WTC11 (cell line): Measurements from ENCODE around the gene ARF6. TPM values are rescaled to one million over a fixed set of nuclear protein-coding genes. Genes with fewer than 3 reads are reported as not detected.

Experiments used
- ATAC-seq: fragments of 200-7000 bp; cut with Tn5 transposase; 2 replicates; pipeline ENCODE4 v1.10.0; 2021; ENCODE audit warnings: mild to moderate bottlenecking, moderate library complexity
- CTCF ChIA-PET: fragments of 300-600 bp; sonication (Branson Sonifier 250); formaldehyde crosslinking; loops from one replicate; lab custom pipeline; 2021; ENCODE audit warnings: antibody characterized with exemption; lab: Charles Lee
- POLR2A ChIA-PET: fragments of 350-600 bp; sonication (Branson Sonifier 250); formaldehyde crosslinking; loops from one replicate; lab custom pipeline; 2021; ENCODE audit warnings: antibody characterized with exemption; lab: Charles Lee
- DNase-seq: peaks from one replicate; pipeline ENCODE4 v3.0.0; 2021; ENCODE audit warnings: low spot score
- H3K27ac Mint-ChIP-seq: 2 replicates; pipeline ENCODE4 v1.8.0; 2021; ENCODE audit warnings: mixed read lengths
- H3K27me3 Mint-ChIP-seq: 2 replicates; pipeline ENCODE4 v1.8.0; 2021; ENCODE audit warnings: low read depth, mild to moderate bottlenecking, moderate library complexity, mixed read lengths
- H3K36me3 Mint-ChIP-seq: 2 replicates; pipeline ENCODE4 v1.8.0; 2021; ENCODE audit warnings: mixed read lengths
- H3K4me1 Mint-ChIP-seq: 2 replicates; pipeline ENCODE4 v1.8.0; 2022; ENCODE audit warnings: mixed read lengths
- H3K4me3 Mint-ChIP-seq: 2 replicates; pipeline ENCODE4 v1.8.0; 2021; ENCODE audit warnings: mild to moderate bottlenecking, moderate library complexity, mixed read lengths
- H3K9me3 Mint-ChIP-seq: 2 replicates; pipeline ENCODE4 v1.8.0; 2021; ENCODE audit warnings: mixed read lengths
- ATF1 ChIP-seq: sonication (generic); formaldehyde crosslinking; IDR thresholded peaks from 2 replicates; pipeline ENCODE4 v1.8.1; 2023; ENCODE audit warnings: mild to moderate bottlenecking, moderate library complexity, missing genetic modification reagents
- IRF2 ChIP-seq: sonication (generic); formaldehyde crosslinking; IDR thresholded peaks from 2 replicates; pipeline ENCODE4 v1.8.0; 2022; ENCODE audit warnings: low read depth, missing genetic modification reagents, borderline replicate concordance
- MLX ChIP-seq: sonication (generic); formaldehyde crosslinking; IDR thresholded peaks from 2 replicates; pipeline ENCODE4 v1.8.1; 2023; ENCODE audit warnings: mild to moderate bottlenecking, missing genetic modification reagents, moderate library complexity
- NFATC4 ChIP-seq: fragments of 250-450 bp; sonication (Bioruptor Pico); IDR thresholded peaks from 2 replicates; pipeline ENCODE4 v1.9.0; 2021; ENCODE audit warnings: mild to moderate bottlenecking
- NFE2L1 ChIP-seq: sonication (generic); formaldehyde crosslinking; IDR thresholded peaks from 2 replicates; pipeline ENCODE4 v1.8.1; 2023; ENCODE audit warnings: missing genetic modification reagents
- NR1H2 ChIP-seq: sonication (generic); formaldehyde crosslinking; IDR thresholded peaks from 2 replicates; pipeline ENCODE4 v1.9.0; 2021; ENCODE audit warnings: mild to moderate bottlenecking, moderate library complexity, missing genetic modification reagents
- TCF7 ChIP-seq: sonication (generic); formaldehyde crosslinking; IDR thresholded peaks from 2 replicates; pipeline ENCODE4 v1.8.0; 2022; ENCODE audit warnings: mild to moderate bottlenecking, low read depth, missing genetic modification reagents, moderate library complexity
- TP53 ChIP-seq: sonication (generic); formaldehyde crosslinking; IDR thresholded peaks from 2 replicates; pipeline ENCODE4 v1.8.1; 2023; ENCODE audit warnings: mild to moderate bottlenecking, missing genetic modification reagents
- total RNA-seq: library from RNA; stranded (reverse); gene quantifications from 3 replicates; pipeline ENCODE4 v1.2.3, GENCODE V29; 2021
- TF ChIP-seq, protein P1 (sequence below): sonication (generic); formaldehyde crosslinking; IDR thresholded peaks from 2 replicates; pipeline ENCODE4 v1.8.1; 2023; ENCODE audit warnings: mild to moderate bottlenecking, moderate library complexity, missing genetic modification reagents
- TF ChIP-seq, protein P2 (sequence below): sonication (generic); formaldehyde crosslinking; IDR thresholded peaks from 2 replicates; pipeline ENCODE4 v1.8.1; 2022; ENCODE audit warnings: missing genetic modification reagents, borderline replicate concordance
- TF ChIP-seq, protein P3 (sequence below): sonication (generic); formaldehyde crosslinking; IDR thresholded peaks from 2 replicates; pipeline ENCODE4 v1.8.1; 2022; ENCODE audit warnings: mild to moderate bottlenecking, moderate library complexity, missing genetic modification reagents
- TF ChIP-seq, protein P4 (sequence below): fragments of 250-450 bp; sonication (Bioruptor Pico); conservative IDR thresholded peaks from 2 replicates; pipeline ENCODE4 v1.9.0; 2021; ENCODE audit warnings: mild to moderate bottlenecking
- TF ChIP-seq, protein P5 (sequence below): sonication (generic); formaldehyde crosslinking; IDR thresholded peaks from 2 replicates; pipeline ENCODE4 v1.8.0; 2023; ENCODE audit warnings: mild to moderate bottlenecking, missing genetic modification reagents
- TF ChIP-seq, protein P6 (sequence below): fragments of 200-600 bp; IDR thresholded peaks from 2 replicates; pipeline ENCODE4 v1.8.0; 2022; ENCODE audit warnings: antibody characterized with exemption

ARF6 gene
- total RNA-seq, 1 experiment from 2014 or later, result 55.9 TPM

GRCh38 chr14:49863487-49864281 lies 29.2 kb upstream of the ARF6 start (continued):
- TF ChIP-seq, protein P1, sequence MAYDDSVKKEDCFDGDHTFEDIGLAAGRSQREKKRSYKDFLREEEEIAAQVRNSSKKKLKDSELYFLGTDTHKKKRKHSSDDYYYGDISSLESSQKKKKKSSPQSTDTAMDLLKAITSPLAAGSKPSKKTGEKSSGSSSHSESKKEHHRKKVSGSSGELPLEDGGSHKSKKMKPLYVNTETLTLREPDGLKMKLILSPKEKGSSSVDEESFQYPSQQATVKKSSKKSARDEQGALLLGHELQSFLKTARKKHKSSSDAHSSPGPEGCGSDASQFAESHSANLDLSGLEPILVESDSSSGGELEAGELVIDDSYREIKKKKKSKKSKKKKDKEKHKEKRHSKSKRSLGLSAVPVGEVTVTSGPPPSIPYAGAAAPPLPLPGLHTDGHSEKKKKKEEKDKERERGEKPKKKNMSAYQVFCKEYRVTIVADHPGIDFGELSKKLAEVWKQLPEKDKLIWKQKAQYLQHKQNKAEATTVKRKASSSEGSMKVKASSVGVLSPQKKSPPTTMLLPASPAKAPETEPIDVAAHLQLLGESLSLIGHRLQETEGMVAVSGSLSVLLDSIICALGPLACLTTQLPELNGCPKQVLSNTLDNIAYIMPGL (CRISPR knock-in tag), result no peak
- TF ChIP-seq, protein P2, sequence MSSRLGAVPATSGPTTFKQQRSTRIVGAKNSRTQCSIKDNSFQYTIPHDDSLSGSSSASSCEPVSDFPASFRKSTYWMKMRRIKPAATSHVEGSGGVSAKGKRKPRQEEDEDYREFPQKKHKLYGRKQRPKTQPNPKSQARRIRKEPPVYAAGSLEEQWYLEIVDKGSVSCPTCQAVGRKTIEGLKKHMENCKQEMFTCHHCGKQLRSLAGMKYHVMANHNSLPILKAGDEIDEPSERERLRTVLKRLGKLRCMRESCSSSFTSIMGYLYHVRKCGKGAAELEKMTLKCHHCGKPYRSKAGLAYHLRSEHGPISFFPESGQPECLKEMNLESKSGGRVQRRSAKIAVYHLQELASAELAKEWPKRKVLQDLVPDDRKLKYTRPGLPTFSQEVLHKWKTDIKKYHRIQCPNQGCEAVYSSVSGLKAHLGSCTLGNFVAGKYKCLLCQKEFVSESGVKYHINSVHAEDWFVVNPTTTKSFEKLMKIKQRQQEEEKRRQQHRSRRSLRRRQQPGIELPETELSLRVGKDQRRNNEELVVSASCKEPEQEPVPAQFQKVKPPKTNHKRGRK (CRISPR knock-in tag), result no peak
- TF ChIP-seq NFATC4 (CRISPR knock-in tag) (no peak), NR1H2 (CRISPR knock-in tag) (no peak), MLX (CRISPR knock-in tag) (no peak)
- TF ChIP-seq, protein P3, sequence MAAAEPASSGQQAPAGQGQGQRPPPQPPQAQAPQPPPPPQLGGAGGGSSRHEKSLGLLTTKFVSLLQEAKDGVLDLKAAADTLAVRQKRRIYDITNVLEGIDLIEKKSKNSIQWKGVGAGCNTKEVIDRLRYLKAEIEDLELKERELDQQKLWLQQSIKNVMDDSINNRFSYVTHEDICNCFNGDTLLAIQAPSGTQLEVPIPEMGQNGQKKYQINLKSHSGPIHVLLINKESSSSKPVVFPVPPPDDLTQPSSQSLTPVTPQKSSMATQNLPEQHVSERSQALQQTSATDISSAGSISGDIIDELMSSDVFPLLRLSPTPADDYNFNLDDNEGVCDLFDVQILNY (CRISPR knock-in tag), result no peak
- TF ChIP-seq, all 79 proteins: peak for 0

- CTCF ChIA-PET, result interaction anchor here (0.5 to 5.5 kb wide), 10 partner anchors 11 to 269 kb away, joined by 3 to 47 read pairs (median 3); partner anchors contain the start of gene NEMF
- TF ChIP-seq TP53 (CRISPR knock-in tag), result no peak
- TF ChIP-seq, protein P4, sequence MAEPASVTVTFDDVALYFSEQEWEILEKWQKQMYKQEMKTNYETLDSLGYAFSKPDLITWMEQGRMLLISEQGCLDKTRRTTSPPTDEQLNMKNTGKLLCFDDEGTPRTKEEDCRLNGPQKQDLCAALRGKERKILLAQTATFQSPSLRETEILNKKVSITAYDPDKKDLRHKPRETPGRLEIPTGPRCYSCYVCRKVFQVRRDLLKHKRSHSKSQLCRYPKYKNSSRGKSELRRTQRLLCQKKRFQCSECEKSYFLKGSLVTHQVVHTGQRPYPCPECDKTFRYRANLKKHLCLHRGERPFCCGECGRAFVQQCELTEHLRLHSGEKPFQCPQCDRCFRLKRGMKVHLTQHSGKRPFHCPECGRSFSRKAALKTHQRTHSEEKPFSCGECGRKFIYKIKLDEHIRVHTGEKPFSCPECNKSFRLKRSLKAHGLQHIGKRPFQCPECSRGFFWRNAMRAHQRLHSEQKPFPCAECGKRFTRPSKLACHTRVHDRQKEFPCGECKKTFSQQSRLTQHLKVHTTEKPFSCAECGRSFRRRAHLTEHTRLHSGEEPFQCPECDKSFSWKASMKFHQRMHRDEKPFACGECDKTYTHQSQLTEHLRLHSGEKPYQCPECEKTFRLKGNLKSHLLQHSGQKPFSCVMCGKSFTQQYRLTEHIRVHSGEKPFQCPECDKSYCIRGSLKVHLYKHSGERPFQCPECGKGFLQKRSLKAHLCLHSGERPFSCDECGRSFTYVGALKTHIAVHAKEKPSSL (CRISPR knock-in tag), result no peak
- 0 out of 2 replicates have a peak, but pooled peaks have one; percentile 15 for TF ChIP-seq NFE2L1 (CRISPR knock-in tag)
- no peak for TF ChIP-seq ATF1 (CRISPR knock-in tag)
- no peak for TF ChIP-seq TCF7 (CRISPR knock-in tag)
- TF ChIP-seq, protein P5, sequence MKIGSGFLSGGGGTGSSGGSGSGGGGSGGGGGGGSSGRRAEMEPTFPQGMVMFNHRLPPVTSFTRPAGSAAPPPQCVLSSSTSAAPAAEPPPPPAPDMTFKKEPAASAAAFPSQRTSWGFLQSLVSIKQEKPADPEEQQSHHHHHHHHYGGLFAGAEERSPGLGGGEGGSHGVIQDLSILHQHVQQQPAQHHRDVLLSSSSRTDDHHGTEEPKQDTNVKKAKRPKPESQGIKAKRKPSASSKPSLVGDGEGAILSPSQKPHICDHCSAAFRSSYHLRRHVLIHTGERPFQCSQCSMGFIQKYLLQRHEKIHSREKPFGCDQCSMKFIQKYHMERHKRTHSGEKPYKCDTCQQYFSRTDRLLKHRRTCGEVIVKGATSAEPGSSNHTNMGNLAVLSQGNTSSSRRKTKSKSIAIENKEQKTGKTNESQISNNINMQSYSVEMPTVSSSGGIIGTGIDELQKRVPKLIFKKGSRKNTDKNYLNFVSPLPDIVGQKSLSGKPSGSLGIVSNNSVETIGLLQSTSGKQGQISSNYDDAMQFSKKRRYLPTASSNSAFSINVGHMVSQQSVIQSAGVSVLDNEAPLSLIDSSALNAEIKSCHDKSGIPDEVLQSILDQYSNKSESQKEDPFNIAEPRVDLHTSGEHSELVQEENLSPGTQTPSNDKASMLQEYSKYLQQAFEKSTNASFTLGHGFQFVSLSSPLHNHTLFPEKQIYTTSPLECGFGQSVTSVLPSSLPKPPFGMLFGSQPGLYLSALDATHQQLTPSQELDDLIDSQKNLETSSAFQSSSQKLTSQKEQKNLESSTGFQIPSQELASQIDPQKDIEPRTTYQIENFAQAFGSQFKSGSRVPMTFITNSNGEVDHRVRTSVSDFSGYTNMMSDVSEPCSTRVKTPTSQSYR (CRISPR knock-in tag), result no peak
- TF ChIP-seq, protein P6, sequence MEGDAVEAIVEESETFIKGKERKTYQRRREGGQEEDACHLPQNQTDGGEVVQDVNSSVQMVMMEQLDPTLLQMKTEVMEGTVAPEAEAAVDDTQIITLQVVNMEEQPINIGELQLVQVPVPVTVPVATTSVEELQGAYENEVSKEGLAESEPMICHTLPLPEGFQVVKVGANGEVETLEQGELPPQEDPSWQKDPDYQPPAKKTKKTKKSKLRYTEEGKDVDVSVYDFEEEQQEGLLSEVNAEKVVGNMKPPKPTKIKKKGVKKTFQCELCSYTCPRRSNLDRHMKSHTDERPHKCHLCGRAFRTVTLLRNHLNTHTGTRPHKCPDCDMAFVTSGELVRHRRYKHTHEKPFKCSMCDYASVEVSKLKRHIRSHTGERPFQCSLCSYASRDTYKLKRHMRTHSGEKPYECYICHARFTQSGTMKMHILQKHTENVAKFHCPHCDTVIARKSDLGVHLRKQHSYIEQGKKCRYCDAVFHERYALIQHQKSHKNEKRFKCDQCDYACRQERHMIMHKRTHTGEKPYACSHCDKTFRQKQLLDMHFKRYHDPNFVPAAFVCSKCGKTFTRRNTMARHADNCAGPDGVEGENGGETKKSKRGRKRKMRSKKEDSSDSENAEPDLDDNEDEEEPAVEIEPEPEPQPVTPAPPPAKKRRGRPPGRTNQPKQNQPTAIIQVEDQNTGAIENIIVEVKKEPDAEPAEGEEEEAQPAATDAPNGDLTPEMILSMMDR, result peak; percentile 84
- TF ChIP-seq IRF2 (CRISPR knock-in tag), result no peak
- TF ChIP-seq, protein P1 (CRISPR knock-in tag), result no peak
- H3K27me3 Mint-ChIP-seq, result peaks cover 3% of the 10 kb centered on the region; the same call in 1 of the 2 replicates
- no peak overlapping the region for H3K4me3 Mint-ChIP-seq
- H3K9me3 Mint-ChIP-seq, result no peaks in the 10 kb centered on the region
- peaks cover 20% of the 10 kb centered on the region for H3K4me1 Mint-ChIP-seq
- 0 out of 2 replicates have a peak overlapping the region, but pooled peaks have one; percentile 45 for H3K27ac Mint-ChIP-seq
- H3K36me3 Mint-ChIP-seq, result no peaks in the 10 kb centered on the region
- POLR2A ChIA-PET, result no interaction called here
- ATAC-seq (no peak), DNase-seq (peak; percentile 85)
These were observed 27.4 kb upstream of the ARF6 start for GRCh38 chr14:49865431-49865859.
